DLD1 (cell line): Measurements from ENCODE around the gene RGN.
"Not testable (repeated sequence)": the region's sequence is repeated elsewhere in the genome, so short reads cannot be mapped to it uniquely, and the experiment has no call there.

Experiments
- in situ Hi-C: cut with HindIII; loops from 2 replicates; pipeline ENCODE4 v1.10.0; 2017; ENCODE audit warnings: low sequenced_read_pairs

Gene RGN

GRCh38 chrX:47116551-47117110 is 38.4 kb downstream of the RGN start:
- in situ Hi-C loops = not testable (repeated sequence)

DNA sequence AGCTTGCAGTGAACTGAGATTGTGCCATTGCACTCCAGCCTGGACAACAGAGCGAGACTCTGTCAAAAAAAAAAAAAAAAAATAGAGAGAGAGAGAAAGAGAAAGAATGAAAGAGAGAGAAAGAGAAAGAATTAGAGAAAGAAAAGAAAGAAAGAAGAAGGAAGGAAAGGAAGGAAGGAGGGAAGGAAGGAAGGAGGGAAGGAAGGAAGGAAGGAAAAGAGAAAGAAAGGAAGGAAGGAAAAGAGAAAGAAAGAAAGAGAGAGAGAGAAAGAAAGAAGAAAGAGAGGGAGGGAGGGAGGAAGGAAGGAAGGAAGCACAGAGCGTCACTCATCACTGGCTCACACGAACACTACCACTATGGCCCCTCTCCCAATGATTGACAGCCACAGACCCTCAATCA is 46.2 kb downstream of the RGN start:
- in situ Hi-C loops = not testable (repeated sequence)

DNA sequence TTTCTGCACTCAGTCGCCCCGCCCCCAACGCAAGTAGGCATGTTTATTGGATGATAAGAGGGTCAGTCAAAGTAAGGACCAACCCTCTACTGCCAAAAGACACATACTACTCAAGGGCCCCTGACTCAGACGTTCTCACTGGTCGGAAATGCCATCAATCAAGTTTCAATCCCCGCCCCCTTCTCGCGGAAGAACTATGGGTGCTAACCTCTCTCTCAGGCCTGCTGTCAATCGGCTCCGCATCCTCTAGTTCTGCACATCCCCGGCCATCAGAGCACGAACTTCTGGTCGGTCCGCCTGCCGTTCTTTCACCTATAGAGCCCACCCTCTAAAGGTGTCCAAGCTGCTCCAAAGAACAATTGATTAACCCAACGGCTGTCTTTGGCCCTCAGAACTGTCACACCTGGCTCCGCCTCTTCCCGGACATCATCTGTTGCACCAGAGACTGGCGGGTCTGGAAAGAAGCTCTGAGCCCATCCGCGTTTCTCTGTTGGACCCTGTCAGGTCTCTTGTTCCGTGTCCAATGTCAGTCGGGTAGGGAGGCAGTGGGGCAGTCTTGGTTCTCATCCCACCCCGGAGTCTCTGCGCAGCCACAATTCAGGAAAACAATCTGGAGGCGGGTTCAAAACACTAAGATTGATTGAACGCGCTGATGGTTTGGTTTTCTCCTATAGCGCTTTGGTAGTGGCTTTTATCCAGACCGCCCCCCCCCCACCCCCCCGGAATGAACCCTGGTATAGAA is 51.1 kb downstream of the RGN start:
- in situ Hi-C loops = no loop called here

DNA sequence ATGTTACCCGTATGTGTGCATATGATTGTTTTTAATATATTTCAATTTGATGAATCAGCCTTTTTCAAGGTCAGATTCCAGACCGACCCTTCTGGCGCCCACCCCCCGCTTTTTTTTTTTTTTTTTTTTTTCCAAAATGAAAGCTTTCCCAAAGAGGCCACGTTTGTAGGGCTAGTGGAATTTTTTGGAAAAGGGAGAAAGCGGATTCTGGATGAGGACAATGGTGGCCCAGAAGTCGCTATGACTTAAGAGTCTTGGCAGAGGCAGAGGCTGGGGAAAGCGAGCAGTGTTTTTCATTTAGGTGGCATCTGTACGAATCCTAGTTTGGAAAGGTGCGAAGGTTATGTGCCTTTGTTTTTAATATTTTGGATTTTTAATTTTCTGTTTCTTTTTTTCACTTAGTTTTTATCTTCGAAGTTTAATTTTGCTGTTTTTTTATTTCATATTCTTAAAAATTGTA is 51.7 kb downstream of the RGN start:
- in situ Hi-C loops = no loop called here

DNA sequence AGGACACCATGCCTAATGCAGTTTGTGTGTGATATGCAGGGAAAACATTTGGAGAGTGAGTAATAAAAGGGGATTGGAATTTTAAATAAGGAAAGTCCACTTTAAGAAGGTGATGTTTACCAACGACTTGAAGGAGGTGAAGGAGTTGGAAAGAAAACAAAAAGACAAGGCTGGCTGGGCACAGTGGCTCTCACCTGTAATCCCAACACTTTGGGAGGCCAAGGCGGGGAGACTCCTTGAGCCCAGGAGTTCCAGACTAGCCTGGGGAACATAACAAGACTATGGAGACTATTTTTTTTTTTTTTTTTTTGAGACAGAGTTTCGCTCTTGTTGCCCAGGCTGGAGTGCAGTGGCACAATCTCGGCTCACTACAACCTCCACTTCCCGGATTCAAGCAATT is 55.2 kb downstream of the RGN start:
- in situ Hi-C loops = no loop called here

DNA sequence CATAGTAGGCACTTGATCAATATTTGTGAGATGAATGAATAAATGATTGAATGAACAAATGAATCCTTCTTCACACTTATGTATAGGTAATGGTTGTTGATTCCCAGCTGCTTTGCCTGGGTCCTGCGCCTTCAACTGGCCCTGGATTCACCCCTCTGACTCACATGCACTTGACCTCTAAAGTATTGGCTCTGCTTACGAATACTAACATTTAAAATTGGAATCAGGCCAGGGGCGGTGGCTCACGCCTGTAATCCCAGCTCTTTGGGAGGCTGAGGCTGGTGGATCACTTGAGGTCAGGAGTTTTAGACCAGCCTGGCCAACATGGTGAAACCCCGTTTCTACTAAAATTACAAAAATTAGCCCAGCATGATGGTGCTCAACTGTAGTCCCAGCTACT is 57.4 kb downstream of the RGN start:
- in situ Hi-C loops = not testable (repeated sequence)

- in situ Hi-C loops = no loop called here
Observed at GRCh38 chrX:47138171-47138570, 59.9 kb downstream of the RGN start.
